GM23338 (cell line): ENCODE results near the gene RRP7A. TPM values are rescaled to one million over a fixed set of nuclear protein-coding genes. Genes with fewer than 3 reads are reported as not detected.

ENCODE experiments used
- ATAC-seq: fragments of 200-7000 bp; cut with Tn5 transposase; 3 replicates; pipeline ENCODE4 v1.9.1; 2020
- DNase-seq: peaks from one replicate; pipeline ENCODE4 v3.0.0-alpha.2; 2015; ENCODE audit warnings: low spot score
- H2AFZ ChIP-seq: fragments of 200-600 bp; sonication (generic); 2 replicates; pipeline ENCODE4 v1.8.0; 2016; ENCODE audit warnings: antibody characterized with exemption, mild to moderate bottlenecking, moderate library complexity
- H3F3A ChIP-seq: fragments of 200-600 bp; sonication (generic); replicated peaks from 2 replicates; pipeline ENCODE4 v1.8.0; 2017; ENCODE audit warnings: antibody characterized with exemption, mixed run types, low read depth
- H3K27ac ChIP-seq: fragments of 200-600 bp; sonication (generic); 2 replicates; pipeline ENCODE4 v1.6.1; 2016; ENCODE audit warnings: low read depth
- H3K27me3 ChIP-seq: fragments of 200-600 bp; sonication (generic); 2 replicates; pipeline ENCODE4 v1.8.0; 2016; ENCODE audit warnings: mild to moderate bottlenecking, mixed run types, moderate library complexity; ENCODE audit not compliant: insufficient read depth
- H3K36me3 ChIP-seq: fragments of 200-600 bp; sonication (generic); 2 replicates; pipeline ENCODE4 v1.8.0; 2016; ENCODE audit warnings: mild to moderate bottlenecking; ENCODE audit not compliant: insufficient read depth
- H3K4me1 ChIP-seq: fragments of 200-600 bp; sonication (generic); 2 replicates; pipeline ENCODE4 v1.8.0; 2016; ENCODE audit warnings: mild to moderate bottlenecking, moderate library complexity; ENCODE audit not compliant: insufficient read depth
- H3K4me2 ChIP-seq: fragments of 200-600 bp; sonication (generic); 2 replicates; pipeline ENCODE4 v1.7.1; 2017; ENCODE audit warnings: mixed run types
- H3K4me3 ChIP-seq: fragments of 200-600 bp; sonication (generic); 2 replicates; pipeline ENCODE4 v1.6.1; 2016; ENCODE audit warnings: mixed run types
- H3K79me2 ChIP-seq: fragments of 200-600 bp; sonication (generic); replicated peaks from 2 replicates; pipeline ENCODE4 v1.8.0; 2017; ENCODE audit warnings: mild to moderate bottlenecking; ENCODE audit not compliant: insufficient read depth
- H3K9me2 ChIP-seq: fragments of 200-600 bp; sonication (generic); 2 replicates; pipeline ENCODE4 v1.8.0; 2017; ENCODE audit not compliant: insufficient read depth
- H4K20me1 ChIP-seq: fragments of 200-600 bp; sonication (generic); replicated peaks from 2 replicates; pipeline ENCODE4 v1.8.0; 2017; ENCODE audit warnings: mild to moderate bottlenecking; ENCODE audit not compliant: insufficient read depth
- H3K27ac Mint-ChIP-seq: 2 replicates; pipeline ENCODE4 v1.8.0; 2020; ENCODE audit warnings: inconsistent platforms, mild to moderate bottlenecking, moderate library complexity, mixed read lengths
- H3K27me3 Mint-ChIP-seq: 3 replicates; pipeline ENCODE4 v1.8.0; 2022; ENCODE audit warnings: low read depth, mild to moderate bottlenecking, moderate library complexity, mixed read lengths, inconsistent platforms; ENCODE audit not compliant: insufficient read depth, poor library complexity
- H3K36me3 Mint-ChIP-seq: 3 replicates; pipeline ENCODE4 v1.8.0; 2021; ENCODE audit warnings: low read depth, mild to moderate bottlenecking, inconsistent platforms, moderate library complexity, mixed read lengths
- H3K4me1 Mint-ChIP-seq: 3 replicates; pipeline ENCODE4 v1.8.0; 2020; ENCODE audit warnings: mild to moderate bottlenecking, inconsistent platforms, mixed read lengths
- H3K4me3 Mint-ChIP-seq: 3 replicates; pipeline ENCODE4 v1.8.0; 2021; ENCODE audit warnings: moderate library complexity, mild to moderate bottlenecking, inconsistent platforms, mixed read lengths
- H3K9me3 Mint-ChIP-seq: 3 replicates; pipeline ENCODE4 v1.8.0; 2020; ENCODE audit warnings: moderate library complexity, mild to moderate bottlenecking, inconsistent platforms, mixed read lengths
- CREB1 ChIP-seq: fragments of 250-450 bp; sonication (Bioruptor Pico); IDR thresholded peaks from 2 replicates; pipeline ENCODE4 v1.5.0; 2020; ENCODE audit warnings: low read depth, mild to moderate bottlenecking, moderate library complexity
- CTCF ChIP-seq, 2 experiments: fragments of 200-600 bp in 1 of 2; sonication (generic) in 1 of 2; conservative IDR thresholded peaks; 2 replicates each; pipeline versions ENCODE4 v1.5.1 to v1.6.1; 2016 to 2017; ENCODE audit warnings: antibody characterized with exemption in 2 of 2, low read depth in 2 of 2, mild to moderate bottlenecking in 2 of 2, moderate library complexity in 1 of 2
- ETS1 ChIP-seq: IDR thresholded peaks from 2 replicates; pipeline ENCODE4 v1.6.1; 2016; ENCODE audit warnings: antibody characterized with exemption
- EZH2 ChIP-seq: fragments of 200-600 bp; sonication (generic); IDR thresholded peaks from one replicate; pipeline ENCODE4 v1.8.0; 2017; ENCODE audit warnings: antibody characterized with exemption, mild to moderate bottlenecking, low read depth; ENCODE audit not compliant: unreplicated experiment
- EZH2phosphoT487 ChIP-seq: fragments of 200-600 bp; sonication (generic); IDR thresholded peaks from one replicate; pipeline ENCODE4 v1.8.1; 2018; ENCODE audit warnings: antibody characterized with exemption; ENCODE audit not compliant: unreplicated experiment
- JUNB ChIP-seq: IDR thresholded peaks from one replicate; pipeline ENCODE4 v1.6.1; 2016; ENCODE audit warnings: antibody characterized with exemption; ENCODE audit not compliant: unreplicated experiment
- NANOG ChIP-seq: IDR thresholded peaks from 2 replicates; pipeline ENCODE4 v1.6.1; 2016; ENCODE audit warnings: antibody characterized with exemption, borderline replicate concordance
- POLR2AphosphoS5 ChIP-seq: IDR thresholded peaks from 2 replicates; pipeline ENCODE4 v1.6.1; 2016; ENCODE audit warnings: antibody characterized with exemption, low read depth
- STAT1 ChIP-seq: IDR thresholded peaks from one replicate; pipeline ENCODE4 v1.6.1; 2016; ENCODE audit warnings: antibody characterized with exemption; ENCODE audit not compliant: unreplicated experiment
- ZNF114 ChIP-seq: fragments of 250-450 bp; sonication (Bioruptor Pico); IDR thresholded peaks from 2 replicates; pipeline ENCODE4 v1.5.0; 2020; ENCODE audit warnings: mild to moderate bottlenecking, moderate library complexity
- ZNF331 ChIP-seq: fragments of 250-450 bp; sonication (Bioruptor Pico); IDR thresholded peaks from 2 replicates; pipeline ENCODE4 v1.5.0; 2020; ENCODE audit warnings: low read depth, mild to moderate bottlenecking, moderate library complexity
- ZNF462 ChIP-seq: fragments of 250-450 bp; sonication (Bioruptor Pico); IDR thresholded peaks from 2 replicates; pipeline ENCODE4 v1.5.0; 2020; ENCODE audit warnings: mild to moderate bottlenecking, moderate library complexity
- polyA plus RNA-seq: library from polyadenylated mRNA; unstranded; fragments of >200 nt; fragmentation: Nextera tagmentation; extraction: Ambion mirVana; gene quantifications from 2 replicates; pipeline ENCODE4 v1.2.1, GENCODE V29; 2016
- total RNA-seq: library from RNA; depleted of rRNA; stranded (reverse); fragments of >200 nt; shearing (Covaris generic); gene quantifications from 2 replicates; pipeline ENCODE4 v1.2.3, GENCODE V29; 2014

RRP7A gene
- total and polyA plus RNA-seq, 2 experiments from 2014 or later = 48.1 to 59.2 TPM

GRCh38 chr22:42528591-42529307, 9.2 kb upstream of the RRP7A start:
- H3K36me3 Mint-ChIP-seq = no peaks in the 10 kb centered on the region; the same call in 2 of the 3 replicates
- TF ChIP-seq CREB1 (CRISPR knock-in tag) = no peak
- TF ChIP-seq ZNF331 (CRISPR knock-in tag) = no peak
- 0 out of 2 replicates have a peak, but pooled peaks cover 6% of the 10 kb centered on the region for H3F3A ChIP-seq
- no peak overlapping the region for H3K4me3 ChIP-seq
- ATAC-seq = no peak
- peaks cover 2% of the 10 kb centered on the region; the same call in 1 of the 3 replicates for H3K4me1 Mint-ChIP-seq
- H3K4me1 ChIP-seq = no peaks in the 10 kb centered on the region
- no peaks in the 10 kb centered on the region for H3K36me3 ChIP-seq
- no peaks in the 10 kb centered on the region; the same call in 1 of the 2 replicates for H3K27me3 ChIP-seq
- no peak overlapping the region for H2AFZ ChIP-seq
- H3K27ac ChIP-seq = no peak overlapping the region
- no peaks in the 10 kb centered on the region for H4K20me1 ChIP-seq
- no peak overlapping the region for H3K4me2 ChIP-seq
- peaks cover 14% of the 10 kb centered on the region for H3K27me3 Mint-ChIP-seq
- no peaks in the 10 kb centered on the region for H3K79me2 ChIP-seq
- H3K4me3 Mint-ChIP-seq = no peak overlapping the region
- no peaks in the 10 kb centered on the region for H3K9me2 ChIP-seq
- H3K27ac Mint-ChIP-seq = no peak overlapping the region
- H3K9me3 Mint-ChIP-seq = peaks cover 7% of the 10 kb centered on the region; the same call in 1 of the 3 replicates
- DNase-seq = no peak

DNA sequence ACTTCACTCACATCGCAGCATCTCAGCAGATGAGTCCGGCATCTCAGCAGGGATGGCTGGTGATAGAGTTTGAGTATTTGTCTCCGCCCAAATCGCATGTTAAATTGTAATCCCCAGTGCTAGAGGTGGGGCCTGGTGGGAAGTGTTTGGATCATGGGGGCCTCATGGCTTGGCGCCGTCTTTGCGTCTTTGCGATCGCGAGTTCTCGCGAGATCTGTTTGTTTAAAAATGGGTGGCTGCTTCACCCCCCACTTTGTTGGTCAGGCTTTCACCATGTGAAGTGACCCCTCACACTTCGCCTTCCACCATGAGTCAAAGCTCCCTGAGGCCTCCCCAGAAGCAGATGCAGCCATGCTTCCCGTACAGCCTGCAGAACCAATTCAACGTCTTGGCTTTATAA, 3.0 kb upstream of the RRP7A start:
- H3K9me3 Mint-ChIP-seq = peaks cover 7% of the 10 kb centered on the region; the same call in 2 of the 3 replicates
- H3K4me3 Mint-ChIP-seq = no peak overlapping the region
- H3K27ac Mint-ChIP-seq = no peak overlapping the region
- Histone ChIP-seq H3K9me2 (no peaks in the 10 kb centered on the region), H2AFZ (peak overlapping the region; percentile 94), H3K27me3 (no peaks in the 10 kb centered on the region; the same call in 1 of the 2 replicates), H3F3A (peaks cover 25% of the 10 kb centered on the region), H4K20me1 (peaks cover 4% of the 10 kb centered on the region; the same call in 1 of the 2 replicates), H3K4me3 (no peak overlapping the region), H3K36me3 (peaks cover 4% of the 10 kb centered on the region; the same call in 1 of the 2 replicates), H3K4me2 (no peak overlapping the region), H3K27ac (no peak overlapping the region), H3K4me1 (peaks cover 11% of the 10 kb centered on the region), H3K79me2 (peaks cover 15% of the 10 kb centered on the region)
- H3K27me3 Mint-ChIP-seq = peaks cover 25% of the 10 kb centered on the region
- peaks cover 10% of the 10 kb centered on the region for H3K4me1 Mint-ChIP-seq
- no peak for DNase-seq
- ATAC-seq = no peak
- peaks cover 8% of the 10 kb centered on the region for H3K36me3 Mint-ChIP-seq
- no peak for TF ChIP-seq CTCF (conservative IDR thresholded peaks at IDR 0.05; ENCODE audit: low read depth in 2 of 2)
- no peak for TF ChIP-seq ETS1
- TF ChIP-seq EZH2phosphoT487 = no peak
- TF ChIP-seq CREB1 (CRISPR knock-in tag) = no peak
- no peak for TF ChIP-seq ZNF331 (CRISPR knock-in tag)
- TF ChIP-seq POLR2AphosphoS5 = no peak
- no peak for TF ChIP-seq EZH2
- no peak for TF ChIP-seq ZNF462
- no peak for TF ChIP-seq STAT1
- no peak for TF ChIP-seq NANOG
- TF ChIP-seq ZNF114 (CRISPR knock-in tag) = no peak
- TF ChIP-seq JUNB = no peak
